Breast epithelium (tissue), 3 donors: Measurements from ENCODE around the gene MAT2B.

ENCODE experiments used
- POLR2A ChIP-seq: fragments of 450-650 bp; IDR thresholded peaks from one replicate; pipeline ENCODE4 v1.6.1; 2016; ENCODE audit warnings: antibody characterized with exemption, mild to moderate bottlenecking, moderate library complexity
- POLR2AphosphoS5 ChIP-seq, 3 donors: sonication (generic); formaldehyde crosslinking; IDR thresholded peaks; one replicate each; pipeline ENCODE4 v1.6.1; 2017; ENCODE audit warnings: antibody characterized with exemption in 3 of 3
- TF ChIP-seq, protein P1 (sequence below), 3 donors: fragments of 450-650 bp; IDR thresholded peaks; one replicate each; pipeline ENCODE4 v1.5.1; 2016 to 2017; ENCODE audit warnings: antibody characterized with exemption in 3 of 3, mild to moderate bottlenecking in 3 of 3, moderate library complexity in 3 of 3

DNA sequence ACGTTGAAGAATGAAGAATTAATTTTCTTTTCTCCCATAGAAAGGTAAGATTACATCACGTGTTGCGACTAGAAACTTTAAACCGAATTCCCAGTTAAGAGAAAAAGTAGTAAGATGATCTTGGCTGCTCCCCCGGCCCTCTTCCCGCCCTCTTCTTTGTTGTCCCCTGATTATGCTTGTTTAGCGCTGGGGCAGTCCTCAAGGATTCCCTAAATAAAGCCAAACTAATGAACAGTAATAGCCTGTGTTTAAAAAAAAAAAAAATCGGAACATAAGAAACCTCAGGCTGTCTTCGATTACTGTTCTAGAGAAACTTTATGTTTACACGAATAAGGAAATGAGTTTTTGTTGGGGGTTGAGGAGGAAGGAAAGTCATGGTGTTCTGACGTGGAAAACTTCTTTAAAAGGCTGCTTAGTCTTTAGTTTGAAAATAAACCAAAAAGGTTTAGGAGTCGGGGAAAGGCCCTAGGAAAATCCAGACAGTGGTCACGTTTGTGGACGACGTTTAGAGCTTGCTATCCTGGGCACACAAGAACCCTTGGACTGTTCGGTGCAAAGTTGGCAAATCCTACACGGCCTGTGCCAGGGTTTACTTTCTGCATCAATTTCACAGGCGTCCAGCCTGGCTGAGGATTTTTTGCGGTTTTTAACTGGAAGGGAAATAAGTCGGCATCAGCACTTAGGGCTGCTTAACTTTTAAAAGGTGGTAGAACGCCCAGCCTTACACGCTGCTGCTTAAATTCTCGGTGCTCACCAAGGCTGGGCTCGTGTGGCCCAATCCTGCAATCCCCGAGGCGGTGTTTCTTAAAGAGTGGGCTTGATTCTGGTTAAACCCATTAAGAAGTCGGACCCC, 1.1 kb upstream of the MAT2B start:
- TF ChIP-seq, protein P1, sequence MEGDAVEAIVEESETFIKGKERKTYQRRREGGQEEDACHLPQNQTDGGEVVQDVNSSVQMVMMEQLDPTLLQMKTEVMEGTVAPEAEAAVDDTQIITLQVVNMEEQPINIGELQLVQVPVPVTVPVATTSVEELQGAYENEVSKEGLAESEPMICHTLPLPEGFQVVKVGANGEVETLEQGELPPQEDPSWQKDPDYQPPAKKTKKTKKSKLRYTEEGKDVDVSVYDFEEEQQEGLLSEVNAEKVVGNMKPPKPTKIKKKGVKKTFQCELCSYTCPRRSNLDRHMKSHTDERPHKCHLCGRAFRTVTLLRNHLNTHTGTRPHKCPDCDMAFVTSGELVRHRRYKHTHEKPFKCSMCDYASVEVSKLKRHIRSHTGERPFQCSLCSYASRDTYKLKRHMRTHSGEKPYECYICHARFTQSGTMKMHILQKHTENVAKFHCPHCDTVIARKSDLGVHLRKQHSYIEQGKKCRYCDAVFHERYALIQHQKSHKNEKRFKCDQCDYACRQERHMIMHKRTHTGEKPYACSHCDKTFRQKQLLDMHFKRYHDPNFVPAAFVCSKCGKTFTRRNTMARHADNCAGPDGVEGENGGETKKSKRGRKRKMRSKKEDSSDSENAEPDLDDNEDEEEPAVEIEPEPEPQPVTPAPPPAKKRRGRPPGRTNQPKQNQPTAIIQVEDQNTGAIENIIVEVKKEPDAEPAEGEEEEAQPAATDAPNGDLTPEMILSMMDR (IDR thresholded peaks at IDR 0.05) = no peak
- TF ChIP-seq POLR2AphosphoS5 (IDR thresholded peaks at IDR 0.05) (peak in 1 of 3 donors; percentile 12), POLR2A (no peak)
